Skeletal muscle cell (primary cell): Measurements from ENCODE around the gene KIAA0232.

Experiments used
- DNase-seq: peaks from one replicate; pipeline ENCODE4 v3.0.0-alpha.2; 2010; ENCODE audit warnings: low read depth
- H3K4me3 ChIP-seq: 2 replicates; pipeline ENCODE4 v1.5.1; 2011; ENCODE audit warnings: low read depth, mild to moderate bottlenecking, control low read depth, low read length, moderate library complexity

KIAA0232 gene, protein sequence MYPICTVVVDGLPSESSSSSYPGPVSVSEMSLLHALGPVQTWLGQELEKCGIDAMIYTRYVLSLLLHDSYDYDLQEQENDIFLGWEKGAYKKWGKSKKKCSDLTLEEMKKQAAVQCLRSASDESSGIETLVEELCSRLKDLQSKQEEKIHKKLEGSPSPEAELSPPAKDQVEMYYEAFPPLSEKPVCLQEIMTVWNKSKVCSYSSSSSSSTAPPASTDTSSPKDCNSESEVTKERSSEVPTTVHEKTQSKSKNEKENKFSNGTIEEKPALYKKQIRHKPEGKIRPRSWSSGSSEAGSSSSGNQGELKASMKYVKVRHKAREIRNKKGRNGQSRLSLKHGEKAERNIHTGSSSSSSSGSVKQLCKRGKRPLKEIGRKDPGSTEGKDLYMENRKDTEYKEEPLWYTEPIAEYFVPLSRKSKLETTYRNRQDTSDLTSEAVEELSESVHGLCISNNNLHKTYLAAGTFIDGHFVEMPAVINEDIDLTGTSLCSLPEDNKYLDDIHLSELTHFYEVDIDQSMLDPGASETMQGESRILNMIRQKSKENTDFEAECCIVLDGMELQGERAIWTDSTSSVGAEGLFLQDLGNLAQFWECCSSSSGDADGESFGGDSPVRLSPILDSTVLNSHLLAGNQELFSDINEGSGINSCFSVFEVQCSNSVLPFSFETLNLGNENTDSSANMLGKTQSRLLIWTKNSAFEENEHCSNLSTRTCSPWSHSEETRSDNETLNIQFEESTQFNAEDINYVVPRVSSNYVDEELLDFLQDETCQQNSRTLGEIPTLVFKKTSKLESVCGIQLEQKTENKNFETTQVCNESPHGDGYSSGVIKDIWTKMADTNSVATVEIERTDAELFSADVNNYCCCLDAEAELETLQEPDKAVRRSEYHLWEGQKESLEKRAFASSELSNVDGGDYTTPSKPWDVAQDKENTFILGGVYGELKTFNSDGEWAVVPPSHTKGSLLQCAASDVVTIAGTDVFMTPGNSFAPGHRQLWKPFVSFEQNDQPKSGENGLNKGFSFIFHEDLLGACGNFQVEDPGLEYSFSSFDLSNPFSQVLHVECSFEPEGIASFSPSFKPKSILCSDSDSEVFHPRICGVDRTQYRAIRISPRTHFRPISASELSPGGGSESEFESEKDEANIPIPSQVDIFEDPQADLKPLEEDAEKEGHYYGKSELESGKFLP (N-terminal part only)

GRCh38 chr4:6782147-6782845 lies at the start of gene KIAA0232:
Gene KIAA0232 (plus strand): TSS chr4:6782727. CDS start chr4:6824454, 41,727 bp downstream.
- DNase-seq: peak; percentile 92
- peak within 1 kb of the TSS; percentile 98 for H3K4me3 ChIP-seq

- no peak overlapping the region for H3K4me3 ChIP-seq
- DNase-seq: no peak
Measured at GRCh38 chr4:6733358-6734164, 49.0 kb upstream of the KIAA0232 start.

DNA sequence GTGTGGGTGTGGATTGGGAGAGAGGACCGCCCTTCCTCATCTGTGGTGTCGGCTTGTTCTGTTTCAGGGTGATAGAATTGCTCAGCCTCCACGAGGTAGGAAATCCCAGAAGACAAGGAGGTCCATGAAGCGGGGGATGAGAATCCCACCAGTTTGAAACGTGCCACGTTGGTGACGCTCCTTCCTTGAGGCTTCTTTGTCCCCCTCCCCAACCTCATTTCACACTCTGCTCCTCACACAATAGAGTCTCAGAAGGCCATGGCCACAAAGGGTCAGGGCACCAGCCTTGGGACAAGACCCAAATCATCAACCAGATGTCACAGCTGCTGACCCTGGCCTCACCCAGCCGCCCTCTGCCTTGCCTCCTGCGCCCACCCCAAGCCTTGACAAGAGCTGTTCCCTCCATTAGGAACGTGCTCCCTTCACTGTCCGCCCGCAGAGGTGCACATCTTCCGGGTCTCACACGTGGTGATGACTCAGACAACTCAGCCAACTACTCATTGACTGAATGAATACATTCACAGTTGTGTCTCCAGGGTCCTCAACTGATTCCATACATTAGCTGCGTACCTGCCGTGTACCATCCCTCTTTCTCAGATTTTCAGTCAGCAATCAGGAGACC lies 48.3 kb upstream of the KIAA0232 start:
- H3K4me3 ChIP-seq: no peak overlapping the region
- no peak for DNase-seq

- no peak for DNase-seq
- no peak overlapping the region for H3K4me3 ChIP-seq
Measured at GRCh38 chr4:6739920-6740319, 42.6 kb upstream of the KIAA0232 start.

GRCh38 chr4:6740347-6740746 lies 42.2 kb upstream of the KIAA0232 start:
- no peak for DNase-seq

DNA sequence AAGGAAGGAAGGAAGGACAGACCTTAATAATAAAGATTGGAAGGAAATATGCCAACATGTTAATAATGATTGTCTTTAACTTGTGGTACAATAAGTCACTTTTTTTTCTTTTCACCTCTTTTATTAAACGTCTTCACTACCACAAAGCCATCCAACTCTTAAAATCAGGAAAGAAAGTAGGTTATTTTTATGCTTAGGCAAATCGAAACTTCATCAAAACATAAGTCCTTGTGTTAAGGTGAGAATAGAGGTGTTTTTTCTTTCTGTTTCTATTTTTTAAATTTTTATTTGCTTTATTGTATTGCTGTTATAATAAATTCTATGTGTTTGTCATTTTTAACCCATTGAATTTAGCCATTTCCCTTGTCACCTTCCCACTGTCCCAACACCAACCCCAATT lies 40.0 kb upstream of the KIAA0232 start:
- H3K4me3 ChIP-seq: no peak overlapping the region
- no peak for DNase-seq

More at GRCh38 chr4:6740347-6740746, 42.2 kb upstream of the KIAA0232 start:
- H3K4me3 ChIP-seq: no peak overlapping the region

GRCh38 chr4:6742989-6743388 lies 39.5 kb upstream of the KIAA0232 start:
- no peak overlapping the region for H3K4me3 ChIP-seq

DNA sequence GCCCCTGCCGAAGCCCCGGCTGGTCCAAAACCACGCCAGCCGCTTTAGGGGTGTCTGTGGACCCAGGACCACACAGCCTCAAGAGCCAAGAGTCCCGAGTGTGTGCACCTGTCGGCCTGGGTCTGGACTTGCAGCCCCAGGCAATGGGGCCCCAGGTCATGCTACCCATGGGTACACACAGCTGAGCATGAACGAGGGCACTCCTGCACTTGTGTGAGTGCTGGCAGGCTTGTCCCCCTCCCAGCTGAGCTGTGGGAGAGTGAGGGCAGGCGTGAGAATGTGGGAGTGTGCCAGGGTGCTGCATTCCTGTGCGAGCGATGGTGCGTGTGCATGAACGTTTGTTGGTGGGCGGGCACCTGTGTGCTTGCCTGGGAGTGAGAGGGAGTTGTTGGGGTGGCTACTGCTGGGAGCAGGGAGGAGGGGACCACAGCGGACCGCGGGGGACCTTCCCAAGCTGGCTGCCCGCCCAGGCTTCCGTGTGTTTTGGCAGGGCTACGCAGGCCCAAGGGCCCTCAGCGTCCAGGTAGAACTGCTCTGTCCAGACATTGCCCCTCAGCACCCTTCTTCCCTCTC lies 35.7 kb upstream of the KIAA0232 start:
- no peak for DNase-seq
- H3K4me3 ChIP-seq: no peak overlapping the region

More at GRCh38 chr4:6742989-6743388, 39.5 kb upstream of the KIAA0232 start:
- DNase-seq: no peak

GRCh38 chr4:6747294-6748051 lies 35.1 kb upstream of the KIAA0232 start:
- H3K4me3 ChIP-seq: no peak overlapping the region
- DNase-seq: no peak

- no peak for DNase-seq
- no peak overlapping the region for H3K4me3 ChIP-seq
Measured at GRCh38 chr4:6748286-6748685, 34.2 kb upstream of the KIAA0232 start.

- no peak for DNase-seq
- no peak overlapping the region for H3K4me3 ChIP-seq
Measured at GRCh38 chr4:6749340-6750171, 33.0 kb upstream of the KIAA0232 start.

- DNase-seq: no peak
- H3K4me3 ChIP-seq: no peak overlapping the region
Measured at GRCh38 chr4:6750286-6751221, 32.0 kb upstream of the KIAA0232 start.

- DNase-seq: no peak
- no peak overlapping the region for H3K4me3 ChIP-seq
Measured at GRCh38 chr4:6751611-6752485, 30.7 kb upstream of the KIAA0232 start.

- no peak overlapping the region for H3K4me3 ChIP-seq
- no peak for DNase-seq
Measured at GRCh38 chr4:6752486-6752829, 30.1 kb upstream of the KIAA0232 start.
